Measurements from ENCODE around the gene CLIP1.

DNA sequence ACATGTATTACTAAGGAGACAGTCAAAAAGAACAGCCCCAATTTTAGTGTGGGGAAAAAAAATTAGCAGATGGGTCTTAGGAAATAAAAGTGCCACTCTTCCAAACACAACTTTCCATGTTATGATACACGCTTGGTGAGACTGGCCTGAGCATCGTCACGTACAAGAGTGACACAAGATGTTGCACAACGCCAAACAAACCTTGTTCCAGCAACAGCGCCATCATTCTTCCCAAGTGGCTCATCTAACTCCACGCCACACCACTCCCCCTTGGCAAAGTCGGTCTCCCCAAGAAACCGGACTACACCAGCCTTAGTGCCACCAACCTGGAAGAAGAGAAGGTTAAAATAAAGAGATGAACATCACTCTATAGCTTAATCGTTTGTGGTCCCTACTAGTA lies 58.7 kb downstream of the CLIP1 start:
- TF ChIP-seq, protein P1, sequence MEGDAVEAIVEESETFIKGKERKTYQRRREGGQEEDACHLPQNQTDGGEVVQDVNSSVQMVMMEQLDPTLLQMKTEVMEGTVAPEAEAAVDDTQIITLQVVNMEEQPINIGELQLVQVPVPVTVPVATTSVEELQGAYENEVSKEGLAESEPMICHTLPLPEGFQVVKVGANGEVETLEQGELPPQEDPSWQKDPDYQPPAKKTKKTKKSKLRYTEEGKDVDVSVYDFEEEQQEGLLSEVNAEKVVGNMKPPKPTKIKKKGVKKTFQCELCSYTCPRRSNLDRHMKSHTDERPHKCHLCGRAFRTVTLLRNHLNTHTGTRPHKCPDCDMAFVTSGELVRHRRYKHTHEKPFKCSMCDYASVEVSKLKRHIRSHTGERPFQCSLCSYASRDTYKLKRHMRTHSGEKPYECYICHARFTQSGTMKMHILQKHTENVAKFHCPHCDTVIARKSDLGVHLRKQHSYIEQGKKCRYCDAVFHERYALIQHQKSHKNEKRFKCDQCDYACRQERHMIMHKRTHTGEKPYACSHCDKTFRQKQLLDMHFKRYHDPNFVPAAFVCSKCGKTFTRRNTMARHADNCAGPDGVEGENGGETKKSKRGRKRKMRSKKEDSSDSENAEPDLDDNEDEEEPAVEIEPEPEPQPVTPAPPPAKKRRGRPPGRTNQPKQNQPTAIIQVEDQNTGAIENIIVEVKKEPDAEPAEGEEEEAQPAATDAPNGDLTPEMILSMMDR (IDR thresholded peaks at IDR 0.05): no peak
- TF ChIP-seq TCF12 (IDR thresholded peaks at IDR 0.05) (no peak), RAD21 (IDR thresholded peaks at IDR 0.05; ENCODE audit: low read length) (no peak), CHD2 (IDR thresholded peaks at IDR 0.05; ENCODE audit: low read length, partially characterized antibody) (no peak), YY1 (IDR thresholded peaks at IDR 0.05; ENCODE audit: low read depth) (no peak), EP300 (IDR thresholded peaks at IDR 0.05; ENCODE audit: borderline replicate concordance in 1 of 2, low read depth in 1 of 2, low read length in 1 of 2) (no peak), RCOR1 (IDR thresholded peaks at IDR 0.05; ENCODE audit: low read length) (no peak), GABPA (IDR thresholded peaks at IDR 0.05; ENCODE audit: low read depth) (no peak)
- TF ChIP-seq, protein P2, sequence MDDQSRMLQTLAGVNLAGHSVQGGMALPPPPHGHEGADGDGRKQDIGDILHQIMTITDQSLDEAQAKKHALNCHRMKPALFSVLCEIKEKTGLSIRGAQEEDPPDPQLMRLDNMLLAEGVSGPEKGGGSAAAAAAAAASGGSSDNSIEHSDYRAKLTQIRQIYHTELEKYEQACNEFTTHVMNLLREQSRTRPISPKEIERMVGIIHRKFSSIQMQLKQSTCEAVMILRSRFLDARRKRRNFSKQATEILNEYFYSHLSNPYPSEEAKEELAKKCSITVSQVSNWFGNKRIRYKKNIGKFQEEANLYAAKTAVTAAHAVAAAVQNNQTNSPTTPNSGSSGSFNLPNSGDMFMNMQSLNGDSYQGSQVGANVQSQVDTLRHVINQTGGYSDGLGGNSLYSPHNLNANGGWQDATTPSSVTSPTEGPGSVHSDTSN (IDR thresholded peaks at IDR 0.05): no peak
